Transverse colon (tissue), 4 donors: ENCODE results near the gene LINGO1.

ENCODE experiments used
- EP300 ChIP-seq: sonication (generic); formaldehyde crosslinking; IDR thresholded peaks from one replicate; pipeline ENCODE4 v1.6.1; 2017; ENCODE audit warnings: antibody characterized with exemption, low read depth
- POLR2AphosphoS5 ChIP-seq, 3 donors: sonication (generic); formaldehyde crosslinking; IDR thresholded peaks; one replicate each; pipeline ENCODE4 v1.6.1; 2016; ENCODE audit warnings: antibody characterized with exemption in 3 of 3
- TF ChIP-seq, protein P1 (sequence below), 5 experiments: fragments of 200-600 bp in 3 of 5; fragments of 450-650 bp in 2 of 5; sonication (generic) in 3 of 5; IDR thresholded peaks; 1 replicate in 2 of 5; 2 replicates in 3 of 5; pipeline ENCODE4 v1.5.1; 2016 to 2017; ENCODE audit warnings: antibody characterized with exemption in 5 of 5, inconsistent platforms in 3 of 5, mild to moderate bottlenecking in 2 of 5, moderate library complexity in 1 of 5

DNA sequence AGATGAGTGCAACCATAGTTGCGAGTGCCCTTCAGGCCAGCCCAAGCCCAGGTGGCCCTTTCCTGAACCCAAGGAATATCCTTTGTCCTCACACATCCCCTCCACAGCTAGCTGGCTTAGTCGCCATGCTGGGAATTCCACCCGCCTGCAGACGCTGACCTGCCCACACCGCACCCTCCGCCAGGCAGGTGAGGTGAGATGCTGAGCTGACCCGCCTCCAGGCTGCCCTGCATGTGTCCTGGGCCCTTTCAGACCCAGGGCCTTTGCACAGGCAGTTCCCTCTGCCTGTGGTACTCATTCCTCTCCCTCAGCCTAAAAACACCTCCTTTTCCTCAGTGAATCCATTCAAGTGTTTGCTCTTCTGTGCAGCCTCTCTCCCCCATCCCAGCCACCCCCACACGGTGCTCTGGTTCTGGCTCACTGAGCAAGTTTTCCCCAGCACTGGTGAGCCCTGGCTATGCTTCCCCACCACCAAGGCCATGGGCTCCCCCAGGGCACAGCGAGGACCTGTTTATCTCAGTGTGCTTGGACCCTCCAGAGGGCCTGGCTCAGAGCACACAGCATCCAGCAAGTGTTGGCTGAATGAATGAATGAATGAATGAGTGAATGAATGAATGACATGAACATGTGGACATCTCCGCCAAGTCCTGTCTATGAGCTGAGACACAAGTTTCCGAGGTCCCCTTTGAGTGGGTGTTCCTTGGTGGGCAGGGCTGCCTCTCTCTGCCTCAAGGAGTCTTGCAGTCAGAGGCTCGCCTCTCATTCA is 33.0 kb upstream of the LINGO1 start:
- TF ChIP-seq, protein P1, sequence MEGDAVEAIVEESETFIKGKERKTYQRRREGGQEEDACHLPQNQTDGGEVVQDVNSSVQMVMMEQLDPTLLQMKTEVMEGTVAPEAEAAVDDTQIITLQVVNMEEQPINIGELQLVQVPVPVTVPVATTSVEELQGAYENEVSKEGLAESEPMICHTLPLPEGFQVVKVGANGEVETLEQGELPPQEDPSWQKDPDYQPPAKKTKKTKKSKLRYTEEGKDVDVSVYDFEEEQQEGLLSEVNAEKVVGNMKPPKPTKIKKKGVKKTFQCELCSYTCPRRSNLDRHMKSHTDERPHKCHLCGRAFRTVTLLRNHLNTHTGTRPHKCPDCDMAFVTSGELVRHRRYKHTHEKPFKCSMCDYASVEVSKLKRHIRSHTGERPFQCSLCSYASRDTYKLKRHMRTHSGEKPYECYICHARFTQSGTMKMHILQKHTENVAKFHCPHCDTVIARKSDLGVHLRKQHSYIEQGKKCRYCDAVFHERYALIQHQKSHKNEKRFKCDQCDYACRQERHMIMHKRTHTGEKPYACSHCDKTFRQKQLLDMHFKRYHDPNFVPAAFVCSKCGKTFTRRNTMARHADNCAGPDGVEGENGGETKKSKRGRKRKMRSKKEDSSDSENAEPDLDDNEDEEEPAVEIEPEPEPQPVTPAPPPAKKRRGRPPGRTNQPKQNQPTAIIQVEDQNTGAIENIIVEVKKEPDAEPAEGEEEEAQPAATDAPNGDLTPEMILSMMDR (IDR thresholded peaks at IDR 0.05), result no peak
- no peak for TF ChIP-seq EP300
- no peak for TF ChIP-seq POLR2AphosphoS5 (IDR thresholded peaks at IDR 0.05)
